IMR-90 (cell line): ENCODE measurements around the gene TRIM24. TPM values are rescaled to one million over a fixed set of nuclear protein-coding genes. Genes with fewer than 3 reads are reported as not detected.

Experiments
- ATAC-seq: fragments of 200-7000 bp; cut with Tn5 transposase; 2 replicates; pipeline ENCODE4 v1.9.1; 2020; ENCODE audit warnings: low read depth, mild to moderate bottlenecking, moderate library complexity
- BruUV-seq: library from RNA; stranded (reverse); fragments of 400-500 nt; replicated peaks from 2 replicates; lab custom pipeline; 2021; lab: Mats Ljungman, UMichigan
- CTCF ChIA-PET: fragments of 300-600 bp; formaldehyde crosslinking; extraction: SDS; loops from one replicate; lab custom pipeline; 2021; ENCODE audit warnings: antibody characterized with exemption; lab: Yijun Ruan, JAX
- POLR2A ChIA-PET: fragments of 300-600 bp; sonication (Branson Sonifier 250); formaldehyde crosslinking; loops from one replicate; lab custom pipeline; 2022; ENCODE audit warnings: antibody characterized with exemption; ENCODE audit not compliant: unreplicated experiment; lab: Charles Lee
- DNase-seq: peaks from one replicate; pipeline ENCODE4 v3.0.0; 2013
- H2AFZ ChIP-seq: replicated peaks from 2 replicates; pipeline ENCODE3; 2013; ENCODE audit warnings: low read length, mild to moderate bottlenecking; ENCODE audit not compliant: poor library complexity
- H2AK5ac ChIP-seq: 2 replicates; pipeline ENCODE4 v1.6.1; 2013; ENCODE audit warnings: low read depth, low read length, inconsistent platforms
- H2AK9ac ChIP-seq: replicated peaks from 2 replicates; pipeline ENCODE3; 2013; ENCODE audit warnings: mild to moderate bottlenecking, low read depth, low read length, moderate library complexity; ENCODE audit not compliant: poor library complexity
- H2BK120ac ChIP-seq: 2 replicates; pipeline ENCODE4 v1.6.1; 2013; ENCODE audit warnings: low read depth, low read length, inconsistent platforms
- H2BK15ac ChIP-seq: 3 replicates; pipeline ENCODE4 v1.6.1; 2013; ENCODE audit warnings: low read depth, low read length, inconsistent platforms
- H2BK20ac ChIP-seq: 2 replicates; pipeline ENCODE4 v1.6.1; 2013; ENCODE audit warnings: low read depth, mild to moderate bottlenecking, inconsistent platforms, low read length, moderate library complexity
- H2BK5ac ChIP-seq: 2 replicates; pipeline ENCODE4 v1.6.1; 2013; ENCODE audit warnings: mild to moderate bottlenecking, low read depth, low read length, inconsistent platforms; ENCODE audit not compliant: poor library complexity, severe bottlenecking
- H3K14ac ChIP-seq: replicated peaks from 2 replicates; pipeline ENCODE4 v1.6.1; 2013; ENCODE audit warnings: low read depth, low read length, inconsistent platforms
- H3K18ac ChIP-seq: 2 replicates; pipeline ENCODE4 v1.6.1; 2013; ENCODE audit warnings: low read depth, low read length, control low read depth
- H3K23ac ChIP-seq: 2 replicates; pipeline ENCODE4 v1.6.1; 2013; ENCODE audit warnings: low read depth, low read length, inconsistent platforms
- H3K27ac ChIP-seq: 2 replicates; pipeline ENCODE4 v1.5.1; 2013; ENCODE audit warnings: mild to moderate bottlenecking, control low read depth, low read length; ENCODE audit not compliant: insufficient read depth
- H3K27me3 ChIP-seq: 2 replicates; pipeline ENCODE4 v1.6.1; 2013; ENCODE audit warnings: low read length; ENCODE audit not compliant: control insufficient read depth, insufficient read depth
- H3K36me3 ChIP-seq: 2 replicates; pipeline ENCODE4 v1.6.1; 2013; ENCODE audit warnings: low read length, mixed read lengths; ENCODE audit not compliant: control insufficient read depth, insufficient read depth
- H3K4ac ChIP-seq: 2 replicates; pipeline ENCODE4 v1.6.1; 2013; ENCODE audit warnings: low read depth, low read length, inconsistent platforms
- H3K4me1 ChIP-seq: 2 replicates; pipeline ENCODE4 v1.6.1; 2013; ENCODE audit warnings: low read length, mixed read lengths; ENCODE audit not compliant: control insufficient read depth, insufficient read depth
- H3K4me2 ChIP-seq: 2 replicates; pipeline ENCODE4 v1.6.1; 2013; ENCODE audit warnings: low read depth, mild to moderate bottlenecking, control low read depth, low read length, moderate library complexity
- H3K4me3 ChIP-seq: 2 replicates; pipeline ENCODE4 v1.5.1; 2013; ENCODE audit warnings: low read depth, mild to moderate bottlenecking, control low read depth, low read length, moderate library complexity; ENCODE audit not compliant: insufficient read depth
- H3K56ac ChIP-seq: 2 replicates; pipeline ENCODE4 v1.6.1; 2013; ENCODE audit warnings: low read length, inconsistent platforms; ENCODE audit not compliant: insufficient read depth; ENCODE audit errors: extremely low read depth
- H3K79me1 ChIP-seq, 2 experiments: 2 replicates each; pipeline ENCODE4 v1.6.1; 2013; ENCODE audit warnings: low read length in 2 of 2, inconsistent platforms in 1 of 2, low read depth in 1 of 2
- H3K9ac ChIP-seq: 2 replicates; pipeline ENCODE4 v1.6.1; 2013; ENCODE audit warnings: low read depth, low read length, control low read depth
- H3K9me1 ChIP-seq: 2 replicates; pipeline ENCODE4 v1.6.1; 2013; ENCODE audit warnings: low read length, inconsistent platforms; ENCODE audit not compliant: insufficient read depth
- H3K9me3 ChIP-seq: 2 replicates; pipeline ENCODE4 v1.6.1; 2013; ENCODE audit warnings: low read length; ENCODE audit not compliant: control insufficient read depth, insufficient read depth
- H4K20me1 ChIP-seq: 2 replicates; pipeline ENCODE4 v1.6.1; 2013; ENCODE audit warnings: low read length, inconsistent platforms; ENCODE audit not compliant: insufficient read depth
- H4K5ac ChIP-seq: 2 replicates; pipeline ENCODE4 v1.6.1; 2013; ENCODE audit warnings: mild to moderate bottlenecking, low read depth, low read length, control low read depth
- H4K8ac ChIP-seq, 2 experiments: 2 replicates each; pipeline ENCODE4 v1.6.1; 2013; ENCODE audit warnings: low read depth in 2 of 2, low read length in 2 of 2, control low read depth in 1 of 2, inconsistent platforms in 1 of 2
- H4K91ac ChIP-seq: 2 replicates; pipeline ENCODE4 v1.6.1; 2013; ENCODE audit warnings: low read depth, low read length, inconsistent platforms; ENCODE audit not compliant: insufficient read depth
- CHD1 ChIP-seq: IDR thresholded peaks from 2 replicates; pipeline ENCODE4 v1.6.1; 2012; ENCODE audit warnings: low read depth, low read length, improper control_type of control experiment
- RFX5 ChIP-seq: IDR thresholded peaks from 2 replicates; pipeline ENCODE4 v1.8.0; 2012; ENCODE audit warnings: low read depth, mild to moderate bottlenecking, low read length, moderate library complexity
- WGBS, 2 experiments: methylation state at CpG; one replicate each; pipeline versions ENCODE4 v1.1.5 to v1.1.7; 2013; ENCODE audit warnings: missing lambda C conversion rate in 2 of 2; ENCODE audit not compliant: insufficient read length in 1 of 2; ENCODE audit errors: extremely low coverage in 2 of 2; 5-methylcytosine and 5-hydroxymethylcytosine counted together
- dilution Hi-C: fragments of 300-500 bp; cut with HindIII; formaldehyde crosslinking; loops from one replicate; pipeline ENCODE4 v1.14.3; 2018; ENCODE audit warnings: low sequenced_read_pairs; ENCODE audit not compliant: unreplicated experiment
- in situ Hi-C: fragments of 300-500 bp; cut with MboI; formaldehyde crosslinking; loops from 3 replicates; pipeline ENCODE4 v1.14.3; 2019; ENCODE audit warnings: low sequenced_read_pairs, inconsistent platforms, mixed read lengths
- intact Hi-C: fragments of 100-400 bp; cut with micrococcal nuclease; formaldehyde crosslinking; loops from 2 replicates; pipeline ENCODE4 v1.10.0; 2022
- polyA plus RNA-seq, 3 experiments: library from polyadenylated mRNA; depleted of rRNA; stranded (reverse); fragments of >200 nt; gene quantifications; 2 replicates each; pipeline ENCODE4 v1.2.3, GENCODE V29; 2012; ENCODE audit warnings: low replicate concordance in 1 of 3
- total RNA-seq: library from RNA; depleted of rRNA; stranded (reverse); fragments of >200 nt; gene quantifications from 2 replicates; pipeline ENCODE4 v1.2.3, GENCODE V29; 2012
- TF ChIP-seq, protein P1 (sequence below): conservative IDR thresholded peaks from 2 replicates; pipeline ENCODE4 v1.5.1; 2012; ENCODE audit warnings: mild to moderate bottlenecking, low read depth, low read length, improper control_type of control experiment

Gene TRIM24
- total and polyA plus RNA-seq, 2 of the 4 experiments (the other 2 are of a cell fraction) = 4.1 to 5.7 TPM

DNA sequence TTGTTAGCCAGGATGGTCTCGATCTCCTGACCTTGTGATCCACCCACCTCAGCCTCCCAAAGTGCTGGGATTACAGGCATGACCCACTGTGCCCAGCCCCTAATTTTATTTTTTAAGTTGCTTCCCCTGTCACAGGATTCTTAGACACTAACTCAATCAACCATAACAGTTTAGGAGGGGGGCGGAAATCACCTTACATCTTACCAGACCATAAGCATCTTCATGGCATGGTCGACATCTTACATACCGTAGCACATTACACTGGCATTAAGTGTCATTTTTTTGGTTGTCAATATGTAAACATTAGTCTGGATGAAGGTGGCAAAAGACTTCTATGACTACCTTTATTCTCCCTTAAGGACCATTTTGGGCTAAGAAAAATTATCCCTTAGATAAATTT lies 95.6 kb downstream of the TRIM24 start:
- no peak overlapping the region for H3K23ac ChIP-seq
- BruUV-seq = no TSS peak
- H2BK5ac ChIP-seq = no peak overlapping the region
- H2BK120ac ChIP-seq = no peak overlapping the region
- intact Hi-C loops (no loop called here), in situ Hi-C loops (no loop called here), dilution Hi-C loops (no loop called here)
- no peak overlapping the region for H4K8ac ChIP-seq
- H3K56ac ChIP-seq = no peak overlapping the region
- H3K79me1 ChIP-seq = no peaks in the 10 kb centered on the region
- H3K27me3 ChIP-seq = no peaks in the 10 kb centered on the region
- CTCF ChIA-PET = no interaction called here
- H2BK20ac ChIP-seq = no peak overlapping the region
- no peak overlapping the region for H4K5ac ChIP-seq
- peaks cover 40% of the 10 kb centered on the region for H3K36me3 ChIP-seq
- no peak overlapping the region for H2AFZ ChIP-seq
- DNase-seq (no peak), ATAC-seq (no peak)
- H3K27ac ChIP-seq = no peak overlapping the region
- no peak overlapping the region for H3K9ac ChIP-seq
- H3K4me3 ChIP-seq = no peak overlapping the region
- H3K9me1 ChIP-seq = no peaks in the 10 kb centered on the region; the same call in 1 of the 2 replicates
- H4K91ac ChIP-seq = no peak overlapping the region
- H3K4me2 ChIP-seq = no peak overlapping the region
- POLR2A ChIA-PET = no interaction called here
- no peak overlapping the region for H2AK5ac ChIP-seq
- H2AK9ac ChIP-seq = no peak overlapping the region
- H3K4ac ChIP-seq = no peak overlapping the region
- no peak for TF ChIP-seq RFX5
- TF ChIP-seq CHD1 = no peak
- TF ChIP-seq, protein P1, sequence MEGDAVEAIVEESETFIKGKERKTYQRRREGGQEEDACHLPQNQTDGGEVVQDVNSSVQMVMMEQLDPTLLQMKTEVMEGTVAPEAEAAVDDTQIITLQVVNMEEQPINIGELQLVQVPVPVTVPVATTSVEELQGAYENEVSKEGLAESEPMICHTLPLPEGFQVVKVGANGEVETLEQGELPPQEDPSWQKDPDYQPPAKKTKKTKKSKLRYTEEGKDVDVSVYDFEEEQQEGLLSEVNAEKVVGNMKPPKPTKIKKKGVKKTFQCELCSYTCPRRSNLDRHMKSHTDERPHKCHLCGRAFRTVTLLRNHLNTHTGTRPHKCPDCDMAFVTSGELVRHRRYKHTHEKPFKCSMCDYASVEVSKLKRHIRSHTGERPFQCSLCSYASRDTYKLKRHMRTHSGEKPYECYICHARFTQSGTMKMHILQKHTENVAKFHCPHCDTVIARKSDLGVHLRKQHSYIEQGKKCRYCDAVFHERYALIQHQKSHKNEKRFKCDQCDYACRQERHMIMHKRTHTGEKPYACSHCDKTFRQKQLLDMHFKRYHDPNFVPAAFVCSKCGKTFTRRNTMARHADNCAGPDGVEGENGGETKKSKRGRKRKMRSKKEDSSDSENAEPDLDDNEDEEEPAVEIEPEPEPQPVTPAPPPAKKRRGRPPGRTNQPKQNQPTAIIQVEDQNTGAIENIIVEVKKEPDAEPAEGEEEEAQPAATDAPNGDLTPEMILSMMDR = no peak
- no peaks in the 10 kb centered on the region for H3K4me1 ChIP-seq
- H3K14ac ChIP-seq = no peak overlapping the region
- H4K20me1 ChIP-seq = no peaks in the 10 kb centered on the region
- no CpG with 5 or more reads among the region's 4 CpGs for WGBS, 2 experiments
- no peak overlapping the region for H3K18ac ChIP-seq
- H2BK15ac ChIP-seq = no peak overlapping the region
- H3K9me3 ChIP-seq = peaks cover 26% of the 10 kb centered on the region
